ENCODE results near the gene TARBP2.
"Not testable (repeated sequence)": the region's sequence is repeated elsewhere in the genome, so short reads cannot be mapped to it uniquely, and the experiment has no call there.

The TARBP2 gene

DNA sequence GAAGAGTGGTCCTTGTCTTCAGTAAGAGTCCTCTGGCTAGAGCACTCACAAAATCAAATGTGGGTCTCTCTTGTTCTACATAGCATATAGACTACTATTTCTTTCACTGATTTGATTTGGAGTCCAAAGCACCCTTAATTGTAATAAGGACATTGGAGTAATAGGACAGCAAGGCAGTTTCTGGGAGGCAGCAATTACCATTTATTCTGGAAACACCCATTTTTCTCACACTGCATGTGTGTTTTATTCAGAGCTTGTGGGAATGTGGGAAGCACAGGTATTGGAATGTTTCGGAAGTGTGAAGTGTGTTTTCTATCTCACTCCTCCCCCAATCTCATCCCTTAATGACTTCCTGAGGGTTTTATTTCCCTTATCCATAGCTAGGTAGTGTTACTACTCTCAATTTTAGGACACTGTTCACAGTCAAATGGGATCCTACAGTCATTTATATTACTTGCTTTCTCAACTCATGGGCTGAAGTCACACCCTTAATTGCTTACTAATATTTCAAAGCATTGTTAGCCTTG is 29.0 kb upstream of the TARBP2 start:
- no peak for DNase-seq
- in situ Hi-C loops (cut with HindIII; ENCODE audit: low pct_ligation_motif_present, low pct_unique_long_range_greater_than_20kb, low sequenced_read_pairs): no loop called here

DNA sequence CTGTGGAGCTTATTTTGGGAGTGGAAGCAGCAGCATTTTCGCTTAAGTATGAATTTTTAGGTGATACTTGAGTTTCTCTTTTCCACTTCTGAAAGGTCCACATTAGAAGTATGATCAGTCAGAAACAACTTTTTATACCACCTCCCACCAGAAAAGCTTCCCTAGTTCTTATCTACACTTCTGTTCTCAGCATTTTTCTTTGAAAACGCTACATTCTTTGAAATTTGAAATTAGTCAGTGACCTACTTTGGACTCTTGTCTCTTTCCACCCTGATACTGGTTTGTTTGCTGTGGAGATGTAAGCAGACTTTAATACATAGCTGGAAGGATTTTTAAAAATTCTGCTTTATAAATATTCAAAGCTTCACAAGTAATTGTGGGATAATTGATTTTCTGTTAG is 27.0 kb upstream of the TARBP2 start:
- in situ Hi-C loops (cut with HindIII; ENCODE audit: low pct_ligation_motif_present, low pct_unique_long_range_greater_than_20kb, low sequenced_read_pairs): no loop called here
- no peak for DNase-seq

DNA sequence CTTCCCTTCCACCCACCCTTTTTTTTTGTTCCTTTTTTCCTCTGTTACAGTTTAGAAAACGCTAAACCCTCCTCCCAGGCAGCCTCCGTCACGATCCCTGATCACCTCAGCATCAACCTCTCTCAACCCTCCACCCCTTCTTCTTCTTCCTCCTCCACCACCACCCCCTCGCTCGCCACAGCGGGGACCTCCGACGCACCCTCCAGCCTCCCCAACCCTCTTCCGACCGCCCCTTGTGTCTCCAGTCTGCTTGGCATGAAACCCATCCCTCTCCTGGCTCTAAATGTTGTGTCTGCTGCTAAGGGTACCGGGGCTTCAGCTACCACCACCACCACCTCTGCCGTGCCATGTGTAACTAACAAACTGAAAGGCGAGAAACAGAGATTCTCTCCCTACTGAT is 26.3 kb upstream of the TARBP2 start:
- in situ Hi-C loops (cut with HindIII; ENCODE audit: low pct_ligation_motif_present, low pct_unique_long_range_greater_than_20kb, low sequenced_read_pairs): no loop called here
- no peak for DNase-seq

DNA sequence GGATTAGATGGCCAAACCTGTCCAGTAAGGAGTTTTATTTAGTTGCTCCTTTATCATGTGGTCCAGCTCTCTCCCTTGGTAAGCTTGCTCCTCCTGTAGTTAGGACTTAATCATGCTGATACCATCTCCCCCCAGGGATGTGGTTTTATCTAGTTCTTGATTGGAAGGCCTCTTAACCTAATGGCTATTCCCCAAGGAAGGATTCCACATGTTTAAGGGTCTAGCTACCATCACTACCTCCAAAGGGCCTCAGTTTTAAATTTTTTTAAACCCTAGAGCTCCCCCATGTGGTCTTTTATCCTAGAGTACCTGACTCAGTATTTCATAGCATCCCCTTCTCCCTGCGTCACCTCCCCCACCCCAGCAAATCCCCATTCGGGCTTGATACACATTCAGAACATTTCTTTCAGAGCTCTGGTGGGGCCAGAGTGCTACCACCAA is 24.3 kb upstream of the TARBP2 start:
- in situ Hi-C loops (cut with HindIII; ENCODE audit: low pct_ligation_motif_present, low pct_unique_long_range_greater_than_20kb, low sequenced_read_pairs): no loop called here
- peak; percentile 66 for DNase-seq

DNA sequence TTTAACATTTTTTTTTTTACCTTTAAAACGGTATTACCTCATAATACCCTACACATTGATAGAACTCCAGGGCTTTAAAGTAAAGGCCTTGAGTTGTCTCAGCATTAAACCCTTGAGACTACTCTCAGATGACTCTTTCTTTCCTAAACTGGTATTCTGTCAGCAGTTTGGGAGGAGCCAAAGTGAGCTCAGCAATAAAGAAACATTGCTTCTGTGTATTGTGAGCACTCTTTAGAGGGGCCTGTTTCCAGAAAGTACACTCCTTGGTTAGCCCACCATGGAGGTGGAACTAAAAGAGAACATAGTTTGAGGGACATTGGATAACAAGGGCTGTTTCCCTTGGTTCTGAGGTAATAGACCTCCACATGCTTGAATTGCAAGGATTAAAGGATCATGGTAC is 22.2 kb upstream of the TARBP2 start:
- in situ Hi-C loops (cut with HindIII; ENCODE audit: low pct_ligation_motif_present, low pct_unique_long_range_greater_than_20kb, low sequenced_read_pairs): no loop called here
- no peak for DNase-seq

DNA sequence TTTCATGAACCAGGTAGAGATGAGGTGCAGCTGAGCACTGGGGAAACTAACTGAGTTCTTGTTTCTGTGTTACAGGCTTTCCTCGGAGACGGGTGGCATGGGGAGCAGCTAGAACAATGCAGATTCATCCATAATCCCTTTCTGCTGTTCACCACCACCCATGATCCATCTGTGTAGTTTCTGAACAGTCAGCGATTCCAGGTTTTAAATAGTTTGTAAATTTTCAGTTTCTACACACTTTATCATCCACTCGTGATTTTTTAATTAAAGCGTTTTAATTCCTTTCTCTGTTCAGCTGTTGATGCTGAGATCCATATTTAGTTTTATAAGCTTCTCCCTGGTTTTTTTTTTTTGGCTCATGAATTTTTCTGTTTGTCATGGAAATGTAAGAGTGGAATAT is 21.8 kb upstream of the TARBP2 start:
- in situ Hi-C loops (cut with HindIII; ENCODE audit: low pct_ligation_motif_present, low pct_unique_long_range_greater_than_20kb, low sequenced_read_pairs): no loop called here
- no peak for DNase-seq

DNA sequence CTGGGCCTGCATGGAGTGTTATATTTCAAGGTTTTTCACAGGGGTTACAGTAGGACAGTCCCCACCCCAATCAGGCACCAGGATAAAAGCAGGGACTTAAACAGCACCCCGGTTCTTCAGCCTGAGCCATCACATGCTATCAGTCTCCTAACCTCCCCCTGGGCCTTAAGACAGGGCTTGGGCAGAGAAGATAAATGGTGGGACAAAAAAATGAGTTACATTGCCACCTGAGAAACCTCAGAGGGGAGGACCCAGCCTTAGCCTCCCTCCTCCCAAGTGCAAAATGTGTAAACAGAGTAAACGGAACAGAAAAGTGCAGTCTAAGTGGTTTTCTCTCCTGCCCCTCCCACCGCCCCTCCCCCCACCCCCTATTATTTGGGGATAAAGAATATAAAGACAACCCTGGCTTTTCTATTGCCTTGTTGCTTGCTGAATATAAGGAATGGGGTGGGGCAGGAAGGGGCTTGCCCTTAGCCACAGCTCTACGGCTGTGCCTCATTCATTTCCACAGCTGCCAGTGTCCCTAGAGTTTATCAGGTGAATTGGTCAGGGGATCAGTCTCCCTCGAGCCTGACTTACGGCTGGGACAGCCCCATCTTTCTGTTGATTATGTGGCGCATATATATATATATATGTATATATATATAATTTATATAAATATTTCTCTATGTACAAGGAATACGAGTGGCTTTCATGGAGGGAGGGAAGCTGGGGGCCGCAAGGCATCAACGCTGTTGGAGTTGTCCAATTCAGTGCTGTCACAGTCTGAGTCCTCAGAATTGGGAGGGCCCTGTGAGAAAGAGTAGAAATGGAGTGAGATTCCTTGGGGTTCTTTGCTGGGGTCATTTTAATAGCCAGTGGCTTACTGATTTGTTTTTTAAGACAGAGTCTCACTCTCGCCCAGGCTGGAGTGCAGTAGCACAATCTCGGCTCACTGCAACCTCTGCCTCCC is 20.3 kb upstream of the TARBP2 start:
- in situ Hi-C loops (cut with HindIII; ENCODE audit: low pct_ligation_motif_present, low pct_unique_long_range_greater_than_20kb, low sequenced_read_pairs): no loop called here
- no peak for DNase-seq

DNA sequence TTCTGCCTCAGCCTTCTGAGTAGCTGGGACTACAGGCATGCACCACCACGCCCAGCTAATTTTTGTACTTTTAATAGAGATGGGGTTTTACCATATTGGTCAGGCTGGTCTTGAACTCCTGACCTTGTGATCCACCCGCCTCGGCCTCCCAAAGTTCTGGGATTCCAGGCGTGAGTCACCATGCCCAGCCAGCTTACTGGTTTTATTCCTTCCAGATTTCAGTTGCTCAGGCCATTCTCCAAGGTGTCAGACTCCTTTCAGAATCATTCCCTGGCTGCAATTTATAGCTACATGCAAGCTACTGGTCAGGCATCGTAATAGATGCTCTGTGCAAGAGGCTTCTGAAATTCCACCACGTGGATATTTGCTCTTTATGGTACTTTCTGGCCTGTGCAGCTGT is 19.6 kb upstream of the TARBP2 start:
- in situ Hi-C loops (cut with HindIII; ENCODE audit: low pct_ligation_motif_present, low pct_unique_long_range_greater_than_20kb, low sequenced_read_pairs); DNase-seq: not testable (repeated sequence)

DNA sequence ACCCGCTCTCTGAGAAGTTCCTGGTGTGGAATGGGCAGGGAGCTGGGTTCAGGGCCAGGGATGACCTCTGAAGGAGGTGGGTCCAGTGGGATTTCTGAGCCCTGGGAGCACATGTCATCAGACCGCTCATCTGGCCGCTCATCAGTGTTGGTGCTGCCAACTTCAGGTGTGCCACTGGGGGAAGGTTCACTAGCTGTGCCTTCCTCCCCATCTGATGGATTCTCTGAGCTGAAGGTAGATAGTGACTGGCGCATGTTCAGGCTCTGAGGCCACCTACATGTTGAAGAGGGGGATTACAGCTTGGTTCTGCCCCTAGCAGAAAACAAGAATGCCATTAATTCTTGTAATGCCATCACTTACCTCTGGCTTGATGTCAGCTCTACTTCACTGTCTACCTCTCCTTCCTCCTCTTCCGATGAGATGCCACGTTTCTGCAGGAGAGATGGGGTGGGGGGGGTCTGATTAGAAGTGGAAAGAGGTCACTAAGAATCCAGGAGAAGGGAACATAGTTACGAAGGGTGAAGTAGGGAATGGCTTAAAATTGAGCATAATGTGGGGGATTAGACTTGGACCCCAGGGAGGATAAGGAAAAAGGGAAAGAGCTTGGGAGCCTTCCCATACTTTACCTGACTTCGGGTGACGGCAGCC is 19.0 kb upstream of the TARBP2 start:
- in situ Hi-C loops (cut with HindIII; ENCODE audit: low pct_ligation_motif_present, low pct_unique_long_range_greater_than_20kb, low sequenced_read_pairs): no loop called here
- DNase-seq: peak; percentile 57

DNA sequence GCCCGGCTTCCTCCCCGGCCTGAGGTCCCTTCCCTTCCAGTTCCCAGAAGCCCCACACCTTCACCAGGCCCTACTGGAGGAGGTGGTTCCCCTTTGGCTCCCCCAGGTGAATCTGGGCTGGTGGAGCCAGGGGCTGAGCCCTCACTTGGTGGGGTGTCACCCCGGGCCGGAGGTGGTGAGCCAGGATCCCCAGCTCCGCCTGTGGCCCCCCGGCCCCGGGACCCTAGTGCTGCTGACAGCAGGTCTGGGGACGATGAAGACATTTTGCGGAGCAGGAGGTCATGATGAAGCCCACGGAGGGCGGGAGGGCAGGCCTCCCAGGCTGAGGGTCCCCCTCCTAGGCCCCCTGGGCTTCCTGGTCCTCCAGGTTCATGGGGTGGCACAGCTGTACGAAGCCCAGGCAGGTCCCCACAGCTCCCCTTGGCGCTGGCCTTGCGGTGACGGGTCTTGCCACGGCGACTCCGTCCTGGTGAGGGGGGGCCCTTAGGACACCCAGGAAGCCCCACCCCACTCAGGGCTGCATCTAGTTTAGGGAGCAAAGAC is 18.4 kb upstream of the TARBP2 start:
- no peak for DNase-seq
- in situ Hi-C loops (cut with HindIII; ENCODE audit: low pct_ligation_motif_present, low pct_unique_long_range_greater_than_20kb, low sequenced_read_pairs): no loop called here

DNA sequence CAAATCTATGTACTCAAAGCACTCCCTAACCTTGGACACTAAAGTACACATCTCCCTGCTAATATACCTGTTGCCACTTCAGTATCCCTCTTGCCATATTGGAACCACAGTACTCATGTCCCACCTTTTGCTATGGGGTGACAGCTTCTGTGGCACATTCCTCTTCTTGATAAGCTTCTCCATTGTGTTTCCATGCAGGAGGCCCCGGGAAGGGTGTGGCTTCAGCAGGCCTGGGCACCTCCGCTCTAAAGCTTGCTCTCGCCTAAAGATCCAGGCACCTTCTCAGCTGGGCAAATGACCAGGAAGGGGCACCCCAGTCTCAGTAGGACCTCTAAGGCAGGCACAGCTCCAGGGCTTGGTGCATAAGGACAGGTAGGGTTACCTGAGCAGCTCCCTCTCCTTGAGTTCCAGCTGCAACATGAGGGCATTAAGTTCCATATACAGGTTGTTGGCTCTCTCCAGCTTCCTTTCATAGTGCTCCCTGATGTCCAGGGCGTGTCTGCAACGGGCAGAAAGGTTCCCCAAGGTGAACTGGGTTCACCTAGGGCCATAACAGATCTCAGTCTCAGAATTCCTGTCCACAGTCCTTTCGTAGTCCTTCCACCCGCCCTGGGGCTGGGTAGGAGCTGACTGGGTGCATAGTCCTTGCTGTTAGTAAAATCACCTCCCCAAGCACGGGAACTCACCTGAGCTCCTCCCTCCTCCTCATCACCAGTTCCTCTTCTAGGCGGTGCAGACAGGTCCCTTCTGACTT is 17.7 kb upstream of the TARBP2 start:
- DNase-seq: no peak
- in situ Hi-C loops (cut with HindIII; ENCODE audit: low pct_ligation_motif_present, low pct_unique_long_range_greater_than_20kb, low sequenced_read_pairs): no loop called here

DNA sequence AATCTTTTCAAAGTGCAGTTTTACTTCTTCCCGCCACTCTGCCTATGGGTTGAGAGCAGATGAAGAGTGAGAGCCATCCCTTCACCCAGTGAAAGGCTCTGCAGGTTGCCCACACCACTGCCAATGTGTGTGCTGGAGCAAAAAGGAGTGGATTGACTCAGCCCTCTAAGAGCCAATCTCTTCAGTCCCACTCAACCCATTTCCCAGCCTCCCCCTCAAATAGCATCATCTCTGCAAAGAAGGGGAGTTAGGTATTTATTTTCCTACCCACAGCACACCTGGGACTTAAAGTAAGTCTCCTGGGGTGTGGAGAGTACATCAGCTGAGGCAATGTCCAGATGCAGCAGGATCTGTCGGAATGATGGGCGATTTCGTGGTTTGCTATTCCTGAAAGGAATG is 17.1 kb upstream of the TARBP2 start:
- no peak for DNase-seq
- in situ Hi-C loops (cut with HindIII; ENCODE audit: low pct_ligation_motif_present, low pct_unique_long_range_greater_than_20kb, low sequenced_read_pairs): no loop called here

DNA sequence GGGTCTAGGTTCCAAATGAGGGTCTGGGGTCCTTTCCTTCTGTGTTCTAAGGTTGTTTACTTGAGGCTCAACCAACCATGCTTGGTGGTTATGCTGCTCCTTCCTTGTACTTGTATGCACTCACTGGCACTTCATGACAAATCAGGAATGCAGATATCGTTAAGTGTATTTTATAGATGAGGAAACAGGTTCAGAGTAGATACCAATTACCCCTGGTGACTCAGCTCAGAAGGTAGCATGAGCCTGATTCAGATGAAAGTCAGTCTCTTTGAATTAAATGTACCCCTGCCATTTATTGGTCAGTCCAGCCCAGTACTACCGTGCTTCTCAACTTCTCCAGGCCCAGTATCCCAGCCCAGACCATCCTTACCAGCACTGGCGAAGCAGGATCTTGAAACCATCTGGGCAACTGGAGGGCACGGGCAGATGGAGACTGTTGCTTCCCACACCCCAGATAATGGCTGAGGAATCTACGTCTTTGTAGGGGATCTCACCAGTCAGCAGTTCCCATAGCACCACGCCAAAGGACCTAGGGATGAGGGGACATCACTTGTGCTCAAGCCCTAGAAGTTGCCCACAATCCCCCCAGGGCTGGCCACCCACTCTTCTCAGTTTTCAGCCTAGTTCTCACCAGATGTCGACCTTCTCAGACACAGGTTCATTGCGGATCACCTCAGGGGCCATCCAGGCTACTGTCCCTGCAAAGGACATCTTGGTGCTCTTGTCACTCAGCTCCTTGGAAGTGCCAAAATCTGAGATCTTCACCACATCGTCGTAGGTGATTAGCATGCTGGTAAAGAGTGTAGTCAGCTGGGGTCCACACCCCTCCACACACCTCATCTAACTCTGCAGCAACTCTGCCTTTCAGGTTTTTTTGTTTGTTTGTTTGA is 16.2 kb upstream of the TARBP2 start:
- no peak for DNase-seq
- in situ Hi-C loops (cut with HindIII; ENCODE audit: low pct_ligation_motif_present, low pct_unique_long_range_greater_than_20kb, low sequenced_read_pairs): no loop called here

DNA sequence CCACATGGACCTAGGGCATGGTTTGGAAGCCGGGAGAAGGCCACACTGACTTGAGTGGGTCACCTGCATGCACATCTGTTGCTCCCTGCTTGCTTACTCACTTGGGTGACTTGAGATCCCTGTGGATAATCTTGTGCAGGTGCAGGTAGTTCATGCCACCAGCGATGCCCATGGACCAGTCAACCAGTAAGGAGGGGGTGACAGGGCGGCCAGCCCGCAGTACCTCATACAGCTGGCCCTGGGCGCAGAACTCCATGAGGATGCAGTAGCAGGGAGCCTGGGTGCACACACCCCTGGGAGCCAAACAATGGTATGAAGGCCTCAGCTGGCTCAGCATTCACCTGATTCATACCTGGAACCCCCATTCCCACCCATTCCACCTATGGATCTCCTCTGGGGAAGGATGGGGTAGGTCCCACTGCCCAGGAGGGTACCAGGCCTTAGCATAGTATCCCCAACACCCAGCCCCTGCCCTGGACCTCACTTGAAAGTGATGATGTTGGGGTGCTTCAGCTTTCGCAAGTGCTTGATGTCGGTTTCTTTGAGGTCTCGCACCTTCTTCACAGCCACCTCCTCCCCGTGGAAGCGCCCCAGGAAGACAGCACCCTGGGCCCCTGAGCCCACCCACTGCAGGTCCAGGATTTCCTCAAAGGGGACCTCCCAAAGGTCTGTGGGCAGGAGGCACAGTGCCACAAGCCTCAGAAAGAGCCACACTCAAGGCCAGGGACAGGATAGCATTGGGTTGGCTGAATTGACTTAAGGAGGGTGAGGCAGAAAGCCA is 14.9 kb upstream of the TARBP2 start:
- DNase-seq: no peak
- in situ Hi-C loops (cut with HindIII; ENCODE audit: low pct_ligation_motif_present, low pct_unique_long_range_greater_than_20kb, low sequenced_read_pairs): no loop called here

DNA sequence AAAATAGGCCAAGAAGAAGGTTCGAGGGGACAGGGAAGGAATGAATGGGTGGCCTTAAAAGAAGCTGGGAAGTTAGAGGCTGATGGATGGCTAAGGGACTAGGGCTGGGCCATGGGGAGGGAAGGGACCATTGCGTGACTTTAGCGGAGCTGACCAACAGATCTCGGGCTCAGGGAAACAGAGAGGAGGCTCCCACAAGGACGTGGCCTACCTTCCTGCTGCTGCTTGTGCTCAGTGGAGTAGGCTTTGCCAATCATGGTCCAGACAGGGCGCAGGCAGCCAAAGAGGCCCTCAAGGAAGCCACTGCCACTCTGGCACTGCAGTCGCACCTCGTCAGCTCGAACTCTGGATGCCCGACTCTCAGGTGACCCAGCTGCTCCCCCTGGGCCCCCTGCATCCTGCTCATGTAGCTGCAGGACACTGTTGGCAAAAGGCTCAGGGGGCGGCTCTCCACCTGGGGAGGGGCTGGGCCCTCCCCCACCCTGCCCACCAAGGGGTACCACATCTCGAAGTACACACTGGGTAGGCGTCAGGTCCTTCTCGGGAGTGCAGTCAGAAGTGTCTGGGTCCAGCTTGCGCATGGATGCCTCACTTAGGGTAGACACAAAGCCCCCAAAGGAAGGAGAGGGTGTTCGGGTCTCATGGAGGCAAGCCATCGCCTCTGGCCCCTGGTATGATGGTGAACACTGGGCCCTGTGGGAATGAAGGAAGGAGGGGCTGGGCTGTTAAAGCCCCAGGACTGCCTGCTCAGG is 14.2 kb upstream of the TARBP2 start:
- DNase-seq: no peak
- in situ Hi-C loops (cut with HindIII; ENCODE audit: low pct_ligation_motif_present, low pct_unique_long_range_greater_than_20kb, low sequenced_read_pairs): no loop called here

DNA sequence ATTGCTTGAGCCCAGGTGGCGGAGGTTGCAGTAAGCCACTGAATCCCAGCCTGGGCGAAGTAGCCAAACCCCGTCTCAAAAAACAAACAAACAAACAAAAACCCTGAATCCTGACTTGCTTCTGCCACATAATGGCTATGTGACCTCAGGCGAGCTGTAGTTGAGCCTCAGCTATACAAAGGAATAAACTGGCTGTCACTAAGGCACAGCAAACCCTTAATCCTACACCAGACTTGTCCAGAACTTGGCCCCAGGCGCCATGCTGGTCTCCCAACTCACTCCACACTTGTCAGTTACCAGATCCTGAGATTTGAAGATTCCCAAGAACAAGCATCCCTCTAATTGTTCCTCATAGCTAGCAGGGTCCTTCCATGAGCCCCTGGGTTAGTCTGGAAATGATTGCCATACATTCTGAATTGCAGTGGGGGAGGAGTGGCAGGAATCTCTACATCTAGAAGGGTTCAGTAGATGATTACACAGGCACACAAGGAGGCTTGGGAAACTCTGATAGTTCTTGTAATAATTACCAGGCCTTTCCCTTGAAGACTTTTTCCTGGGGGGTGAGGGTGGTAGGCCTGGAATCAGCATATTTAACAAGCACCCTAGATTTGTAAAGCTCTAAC is 11.7 kb upstream of the TARBP2 start:
- in situ Hi-C loops (cut with HindIII; ENCODE audit: low pct_ligation_motif_present, low pct_unique_long_range_greater_than_20kb, low sequenced_read_pairs): no loop called here
- DNase-seq: peak; percentile 67

Data from ACHN (cell line).